Stimulated activated CD4-positive, alpha-beta T cell treated with anti-CD3 and anti-CD28 coated beads, Interleukin-1b, Interleukin-23, amount 100 ng/mL, for 4 hours (primary cell): ENCODE measurements around the gene AKAP9.
"Not testable (repeated sequence)": the region's sequence is repeated elsewhere in the genome, so short reads cannot be mapped to it uniquely, and the experiment has no call there.

Source experiments
- DNase-seq, 2 donors: peaks; one replicate each; pipeline ENCODE4 v3.0.0-alpha.2; 2020; ENCODE audit warnings: low read depth in 2 of 2

Gene AKAP9

DNA sequence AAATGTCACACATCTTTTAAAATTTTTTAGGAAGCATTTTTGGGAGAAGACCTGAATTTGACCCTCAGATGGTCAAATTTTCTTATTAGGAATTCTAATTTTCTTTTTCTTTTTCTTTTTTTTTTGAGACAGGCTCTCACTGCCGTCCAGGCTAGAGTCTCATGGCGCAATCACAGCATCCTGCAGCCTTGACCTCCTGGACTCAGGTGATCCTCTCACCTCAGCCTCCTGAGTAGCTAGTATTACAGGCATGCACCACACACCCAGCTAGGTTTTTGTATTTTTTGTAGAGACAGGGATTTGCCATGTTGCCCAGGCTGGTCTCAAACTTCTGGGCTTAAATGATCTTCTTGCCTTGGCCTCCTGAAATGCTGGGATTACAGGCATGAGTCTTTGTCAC lies 65.4 kb downstream of the AKAP9 start:
- no peak for DNase-seq

DNA sequence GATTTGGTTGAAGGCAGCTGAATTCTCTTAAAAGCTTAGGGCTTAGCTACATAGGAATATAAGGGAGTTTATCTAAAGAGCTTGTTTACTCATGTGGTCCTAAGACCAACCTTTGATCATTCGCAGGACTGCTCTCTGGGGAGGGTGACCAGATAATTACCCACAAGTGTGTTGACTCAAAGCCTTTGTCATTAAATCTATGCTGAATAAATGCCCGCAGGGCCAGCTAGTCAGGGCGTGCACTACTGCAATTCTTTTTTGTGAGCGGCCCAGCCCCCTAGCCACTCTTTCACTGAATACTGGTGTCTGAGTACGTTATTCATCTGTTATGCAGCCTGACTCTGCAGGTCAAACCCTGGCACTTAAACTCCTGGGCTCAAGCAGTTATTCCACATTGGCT lies 69.6 kb downstream of the AKAP9 start:
- DNase-seq, result no peak

DNA sequence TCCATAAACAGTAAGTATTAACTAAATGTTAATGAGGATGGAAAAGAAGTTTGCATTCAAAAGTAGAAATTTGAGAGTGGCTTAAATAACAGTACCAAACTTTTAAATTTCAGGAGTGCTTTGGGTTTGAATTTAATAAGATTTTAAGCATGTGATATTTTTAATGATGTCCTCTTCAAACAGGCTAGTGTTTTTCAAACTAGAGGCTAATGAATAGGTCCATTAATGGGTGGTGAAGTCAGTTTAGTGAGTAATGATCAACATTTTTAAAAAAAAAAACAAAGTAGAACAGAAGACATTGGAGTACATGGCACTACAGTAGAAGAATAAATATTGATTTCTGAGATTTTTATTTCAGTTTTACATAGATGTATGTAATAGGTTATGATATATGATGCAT lies 72.9 kb downstream of the AKAP9 start:
- DNase-seq, result no peak

DNA sequence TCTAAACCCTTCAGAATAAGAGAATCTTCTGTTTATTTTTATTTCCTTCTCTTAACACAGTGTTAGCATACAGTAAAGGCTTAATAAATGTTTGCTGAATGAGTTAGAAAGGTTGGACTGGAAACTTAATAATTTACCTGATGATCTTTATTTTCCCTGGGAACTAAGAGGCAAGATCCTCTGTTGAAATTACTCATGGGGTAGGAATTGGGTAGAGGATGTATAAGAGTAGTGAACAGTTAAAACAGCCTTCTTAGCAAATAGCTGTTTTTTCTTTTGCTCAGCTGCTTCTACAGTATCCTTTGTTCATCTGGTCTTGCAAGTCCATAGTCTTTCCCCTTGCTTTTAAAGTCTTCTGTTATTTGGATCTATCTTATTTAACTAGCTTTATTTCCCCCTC lies 80.0 kb downstream of the AKAP9 start:
- no peak for DNase-seq

DNA sequence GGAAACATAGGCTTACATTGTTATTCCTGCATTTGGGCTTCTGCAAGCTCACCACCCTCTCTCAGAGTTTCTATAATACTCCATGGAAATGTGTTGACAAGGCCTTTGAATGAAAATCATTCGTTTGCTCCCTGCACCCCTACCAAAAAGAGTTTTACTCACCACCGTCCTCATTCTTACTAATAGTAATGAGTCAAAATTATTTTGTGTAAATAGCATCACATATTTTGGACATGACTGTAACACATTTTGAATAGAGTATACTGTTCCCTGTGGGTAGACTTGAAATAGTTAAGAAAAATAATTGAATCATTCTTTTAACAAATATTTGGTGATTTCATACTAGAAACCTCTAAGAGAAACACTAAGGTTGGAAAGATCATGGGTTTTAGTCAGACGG lies 84.6 kb downstream of the AKAP9 start:
- no peak for DNase-seq

DNA sequence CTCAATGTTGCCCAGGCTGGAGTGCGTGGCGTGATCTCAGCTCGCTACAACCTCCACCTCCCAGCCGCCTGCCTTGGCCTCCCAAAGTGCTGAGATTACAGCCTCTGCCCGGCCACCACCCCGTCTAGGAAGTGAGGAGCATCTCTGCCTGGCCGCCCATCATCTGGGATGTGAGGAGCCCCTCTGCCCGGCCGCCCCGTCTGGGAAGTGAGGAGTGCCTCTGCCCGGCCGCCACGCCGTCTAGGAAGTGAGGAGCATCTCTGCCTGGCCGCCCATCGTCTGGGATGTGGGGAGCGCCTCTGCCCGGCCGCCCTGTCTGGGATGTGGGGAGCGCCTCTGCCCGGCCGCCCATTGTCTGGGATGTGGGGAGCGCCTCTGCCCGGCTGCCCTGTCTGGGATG lies 86.0 kb downstream of the AKAP9 start:
- DNase-seq, result not testable (repeated sequence)

DNA sequence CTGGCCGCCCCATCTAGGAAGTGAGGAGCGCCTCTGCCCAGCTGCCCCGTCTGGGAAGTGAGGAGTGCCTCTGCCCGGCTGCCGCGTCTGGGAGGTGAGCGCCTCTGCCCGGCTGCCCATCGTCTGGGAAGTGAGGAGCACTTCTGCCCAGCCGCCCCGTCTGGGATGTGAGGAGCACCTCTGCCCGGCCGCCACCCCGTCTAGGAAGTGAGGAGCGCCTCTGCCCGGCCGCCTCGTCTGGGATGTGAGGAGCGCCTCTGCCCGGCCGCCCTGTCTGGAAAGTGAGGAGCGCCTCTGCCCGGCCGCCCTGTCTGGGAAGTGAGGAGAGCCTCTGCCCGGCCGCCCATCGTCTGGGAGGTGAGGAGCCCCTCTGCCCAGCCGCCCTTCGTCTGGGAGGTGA lies 86.5 kb downstream of the AKAP9 start:
- DNase-seq, result not testable (repeated sequence)

DNA sequence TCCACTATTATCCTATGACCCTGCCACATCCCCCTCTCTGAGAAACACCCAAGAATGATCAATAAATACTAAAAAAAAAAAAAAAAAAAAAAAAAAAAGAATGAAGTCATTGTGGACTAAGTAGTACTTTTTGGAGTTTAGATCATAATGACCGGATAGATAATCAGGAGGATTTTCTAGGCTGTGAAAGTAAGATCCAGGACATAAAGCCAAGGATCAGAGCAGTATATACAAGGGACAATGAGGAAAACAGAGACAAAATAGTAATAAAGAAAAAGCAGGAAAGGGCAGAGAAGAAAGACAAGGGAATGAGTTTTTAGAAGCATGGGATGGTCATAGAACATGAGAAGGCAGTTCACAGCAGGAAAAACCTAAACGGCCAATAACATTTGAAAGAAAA lies 87.6 kb downstream of the AKAP9 start:
- DNase-seq, result no peak

DNA sequence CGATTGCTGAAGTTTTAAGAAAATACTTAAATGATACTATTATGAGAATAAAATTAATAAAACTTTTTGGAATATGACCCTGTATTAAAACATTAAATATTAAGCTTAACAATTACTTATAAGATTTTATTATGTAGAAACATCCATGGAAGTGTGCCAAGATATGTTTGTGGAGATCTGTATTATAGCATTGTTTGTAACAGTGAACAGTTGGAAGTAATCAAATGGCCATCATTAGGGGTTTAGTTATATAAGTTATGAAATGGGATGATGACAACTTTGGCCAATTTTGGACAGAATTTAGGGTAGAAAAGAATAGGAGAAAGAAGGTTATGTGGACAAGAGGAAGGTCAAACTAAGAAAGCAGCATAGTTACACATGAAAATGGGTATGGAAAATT lies 88.0 kb downstream of the AKAP9 start:
- DNase-seq, result no peak

DNA sequence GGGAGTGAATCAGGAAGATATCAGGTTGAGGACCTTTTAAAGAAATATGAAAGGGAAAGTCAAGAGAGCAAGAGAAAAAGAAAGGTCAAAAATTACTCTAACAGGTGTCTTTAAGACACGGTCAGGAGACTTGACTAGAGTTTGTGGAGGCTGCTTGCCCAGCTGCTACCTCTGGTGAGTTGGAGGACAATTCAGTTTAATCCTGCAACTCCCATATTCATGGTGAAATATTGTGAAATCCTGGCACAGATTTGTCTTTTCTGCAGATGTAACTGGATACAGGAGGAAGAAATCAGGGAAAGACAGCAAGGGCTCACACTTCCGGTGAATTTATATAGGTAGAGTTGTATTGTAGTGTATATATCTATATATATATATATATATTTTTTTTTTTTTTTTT lies 93.5 kb downstream of the AKAP9 start:
- DNase-seq, result no peak

DNA sequence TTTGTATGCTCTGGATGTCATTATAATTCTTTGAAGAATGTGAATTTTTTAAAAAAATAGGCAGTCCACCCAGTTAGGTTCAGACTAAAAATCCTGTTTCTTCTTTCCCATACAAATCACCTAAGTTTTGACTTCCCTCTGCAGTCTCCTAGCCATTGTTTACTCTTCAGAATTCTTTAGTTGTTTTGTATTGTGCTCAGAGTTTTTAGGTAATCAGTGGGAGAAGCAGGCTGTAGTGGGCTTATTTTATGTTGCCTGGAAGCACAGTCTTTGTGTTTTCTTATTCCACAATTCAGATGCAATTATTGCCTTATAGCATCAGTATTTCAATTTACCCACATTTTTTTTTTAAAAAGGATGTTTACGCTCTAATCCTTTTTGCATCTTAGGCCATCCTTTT lies 94.9 kb downstream of the AKAP9 start:
- no peak for DNase-seq

DNA sequence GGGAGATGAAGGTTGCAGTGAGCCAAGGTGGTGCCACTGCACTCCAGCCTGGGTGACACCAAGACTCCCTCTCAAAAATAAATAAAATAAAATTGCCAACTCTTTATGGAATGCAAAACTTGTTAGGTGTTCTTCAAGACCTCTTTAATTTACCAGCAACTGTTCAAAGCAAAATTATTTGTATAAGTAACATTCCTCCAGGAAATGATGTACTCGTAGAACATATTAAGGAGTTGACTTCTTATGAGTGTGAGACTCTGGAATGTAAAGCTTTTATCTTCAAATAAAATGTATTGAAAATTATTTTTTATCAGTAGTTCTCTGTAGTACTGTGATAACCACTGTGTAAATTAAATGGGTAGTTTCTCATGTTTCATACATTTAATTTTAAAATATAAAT lies 99.2 kb downstream of the AKAP9 start:
- DNase-seq, result no peak

DNA sequence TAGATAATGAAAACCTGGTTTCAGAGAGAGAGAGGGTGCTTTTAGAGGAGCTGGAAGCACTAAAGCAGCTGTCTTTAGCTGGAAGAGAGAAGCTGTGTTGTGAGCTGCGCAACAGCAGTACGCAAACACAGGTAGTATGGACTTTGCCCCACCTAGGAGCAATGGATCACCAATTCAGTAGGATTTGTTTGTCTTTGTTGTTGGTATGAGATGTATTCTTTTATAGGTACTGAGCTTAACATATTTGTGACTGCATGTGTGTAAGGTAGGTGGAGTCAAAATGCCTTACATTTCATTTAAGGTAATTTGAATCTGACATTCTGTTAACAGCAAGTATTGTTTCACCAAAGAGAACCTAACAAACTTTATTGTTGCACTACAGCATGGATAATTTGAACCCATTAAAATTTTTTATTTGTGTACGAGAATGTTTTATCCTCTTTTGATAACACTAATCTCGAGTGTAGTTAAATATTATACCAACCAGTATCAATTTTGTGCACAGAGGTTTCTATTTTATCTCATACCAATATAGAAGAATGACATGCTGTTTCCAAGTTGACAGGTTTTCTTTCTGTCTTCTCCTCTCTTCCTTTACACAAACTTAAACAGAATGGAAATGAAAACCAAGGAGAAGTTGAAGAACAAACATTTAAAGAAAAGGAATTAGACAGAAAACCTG lies 101.5 kb downstream of the AKAP9 start:
- DNase-seq, result no peak

DNA sequence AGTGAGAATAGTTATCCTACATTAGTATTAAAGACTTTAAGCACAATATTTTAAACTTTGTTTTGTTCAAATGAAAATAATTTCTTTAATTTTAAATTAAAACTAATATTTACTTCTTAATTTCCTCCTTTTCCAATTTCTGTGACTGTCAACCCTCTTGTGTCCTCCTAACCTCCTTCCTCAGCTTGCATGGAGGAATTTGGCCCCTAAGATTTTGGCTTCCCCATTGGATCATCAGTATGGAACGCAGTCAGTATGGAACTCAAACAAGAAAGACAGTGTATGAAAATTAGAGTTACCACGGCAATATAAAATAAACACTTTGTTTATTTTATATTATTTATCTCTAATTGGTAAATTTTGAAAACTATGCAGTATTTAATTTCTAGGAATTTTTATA lies 102.4 kb downstream of the AKAP9 start:
- no peak for DNase-seq

DNA sequence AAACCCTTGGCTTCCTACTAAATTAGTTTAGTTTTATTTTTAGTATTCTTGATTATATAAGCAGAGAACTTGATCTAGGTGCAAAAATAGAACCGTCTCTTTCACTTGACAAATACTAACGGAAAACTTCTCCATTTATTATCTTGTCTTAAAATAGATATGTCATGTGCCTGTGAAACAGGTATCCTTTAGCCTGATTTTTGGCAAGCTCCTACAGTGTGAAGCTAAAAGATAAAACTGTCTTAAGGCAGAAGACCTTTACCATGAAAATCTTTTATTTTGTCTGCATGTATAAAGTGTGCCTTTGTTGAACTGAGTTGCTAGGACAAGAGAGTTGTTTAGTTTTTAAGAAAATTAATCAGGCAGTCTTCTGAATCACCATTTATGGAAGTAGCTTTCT lies 103.0 kb downstream of the AKAP9 start:
- no peak for DNase-seq

DNA sequence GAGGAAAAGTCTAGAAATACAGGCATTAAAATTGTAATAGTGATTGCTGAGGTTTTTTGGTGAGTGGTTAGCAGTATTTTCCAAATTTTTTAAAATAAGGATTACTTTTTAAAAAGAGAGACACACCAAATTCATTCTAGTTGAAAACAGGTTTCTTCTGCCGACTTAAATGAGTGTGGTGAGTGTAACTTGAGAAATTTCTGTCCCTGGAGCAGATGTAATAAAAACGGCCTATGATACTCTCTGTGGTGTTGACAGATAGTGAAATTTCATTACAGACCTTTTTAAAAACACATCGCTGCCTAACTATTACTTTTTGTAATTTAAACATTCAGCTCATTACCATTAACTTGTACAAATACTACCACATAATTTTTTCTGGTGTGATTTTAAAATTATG lies 103.5 kb downstream of the AKAP9 start:
- no peak for DNase-seq

DNA sequence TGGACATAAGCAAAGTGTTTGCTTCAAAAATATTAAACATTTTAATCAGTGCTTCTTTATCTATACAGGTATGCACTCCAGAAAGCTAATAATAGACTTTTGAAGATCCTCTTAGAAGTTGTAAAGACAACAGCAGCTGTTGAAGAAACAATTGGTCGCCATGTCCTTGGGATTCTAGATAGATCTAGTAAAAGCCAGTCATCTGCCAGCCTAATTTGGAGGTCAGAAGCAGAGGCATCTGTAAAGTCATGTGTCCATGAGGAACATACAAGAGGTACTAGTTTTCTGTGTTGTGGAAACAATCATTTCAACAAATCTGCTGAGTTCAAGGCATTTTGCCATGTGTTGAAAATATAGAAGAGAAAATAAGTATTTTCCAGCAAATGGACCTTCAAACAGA lies 104.3 kb downstream of the AKAP9 start:
- no peak for DNase-seq

DNA sequence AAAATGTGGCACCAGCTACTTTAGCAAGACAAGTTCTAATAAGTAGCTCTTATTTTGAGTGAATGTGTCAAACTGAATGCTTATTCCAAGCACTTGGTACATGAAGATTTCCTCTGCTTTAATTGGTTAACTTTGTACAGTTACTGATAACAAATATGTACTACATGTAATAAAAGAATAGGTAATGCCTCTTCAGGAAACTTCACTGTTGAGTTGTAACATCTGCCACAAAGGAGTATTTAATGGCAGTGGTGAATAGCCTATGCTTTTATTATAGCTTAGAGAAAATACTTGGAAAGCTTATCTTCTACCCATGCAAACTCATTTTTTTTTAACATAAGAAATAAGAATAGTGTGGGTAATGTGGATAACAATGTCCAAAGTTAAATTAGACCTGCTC lies 111.0 kb downstream of the AKAP9 start:
- DNase-seq, result no peak

DNA sequence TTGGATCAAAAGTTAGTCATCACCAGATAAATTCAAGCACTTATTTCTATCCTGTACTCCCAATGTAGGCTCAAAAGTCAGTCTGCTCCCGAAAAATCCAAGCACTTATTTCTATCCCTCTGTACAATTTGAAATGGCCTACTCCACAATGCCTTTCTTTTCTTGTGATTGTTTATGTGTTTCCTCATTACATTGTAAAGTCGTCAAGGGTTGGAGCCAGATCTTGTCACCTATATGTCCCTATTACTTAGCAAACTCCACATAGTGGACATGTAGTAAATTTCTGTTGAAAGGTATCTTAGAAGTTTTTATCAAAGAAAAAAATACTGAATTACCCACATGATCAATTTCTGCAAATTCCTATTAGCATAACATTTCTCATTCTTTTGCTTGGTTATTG lies 111.5 kb downstream of the AKAP9 start:
- DNase-seq, result no peak

DNA sequence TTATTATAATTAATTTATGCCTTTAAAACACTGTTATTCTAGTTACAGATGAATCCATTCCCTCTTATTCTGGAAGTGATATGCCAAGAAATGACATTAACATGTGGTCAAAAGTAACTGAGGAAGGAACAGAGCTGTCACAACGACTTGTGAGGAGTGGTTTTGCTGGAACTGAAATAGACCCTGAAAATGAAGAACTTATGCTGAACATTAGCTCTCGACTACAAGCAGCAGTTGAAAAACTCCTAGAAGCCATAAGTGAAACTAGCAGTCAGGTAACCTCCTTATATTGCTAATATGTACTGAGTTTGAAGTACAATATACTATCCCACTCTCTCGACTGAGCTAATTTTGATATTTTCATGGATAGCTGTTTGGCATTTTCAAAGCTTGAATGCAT lies 112.0 kb downstream of the AKAP9 start:
- DNase-seq, result no peak

DNA sequence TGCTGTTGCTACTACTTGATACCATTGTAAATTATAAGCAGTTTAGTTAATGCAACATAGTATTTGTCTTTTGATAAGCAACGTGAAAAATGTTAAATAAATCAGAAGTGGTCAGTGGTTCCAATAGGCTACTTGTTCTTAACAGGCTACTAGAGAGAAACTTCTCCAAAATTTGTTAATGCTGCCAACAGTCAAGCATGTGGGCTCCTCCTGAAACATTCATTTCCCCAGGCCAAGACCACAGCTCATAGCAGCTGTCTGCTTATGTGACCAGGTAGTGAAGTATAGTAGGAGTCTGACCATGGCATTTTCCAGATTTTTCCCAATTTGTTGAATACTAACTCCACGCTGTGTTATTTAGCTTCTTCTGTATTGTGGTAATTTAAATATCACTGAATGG lies 112.7 kb downstream of the AKAP9 start:
- DNase-seq, result no peak

DNA sequence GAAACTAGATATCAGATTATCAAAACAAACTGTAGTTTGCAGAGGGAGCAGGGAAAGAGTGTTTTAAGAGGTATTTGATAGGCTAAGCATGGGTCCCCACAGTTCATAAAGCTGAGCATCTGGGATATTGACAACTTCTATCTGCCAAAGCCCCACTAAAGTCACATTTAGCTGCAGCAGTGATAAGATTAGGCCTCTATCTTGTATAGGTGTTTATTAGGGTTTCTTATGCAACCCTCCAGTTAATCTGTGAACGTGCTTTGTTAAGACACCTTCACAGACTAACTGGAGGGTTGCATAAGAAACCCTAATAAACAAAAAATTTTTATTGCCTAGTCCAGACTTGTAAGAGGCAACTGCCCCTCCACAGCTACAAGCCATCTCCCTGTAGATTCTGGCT lies 115.6 kb downstream of the AKAP9 start:
- DNase-seq, result no peak

DNA sequence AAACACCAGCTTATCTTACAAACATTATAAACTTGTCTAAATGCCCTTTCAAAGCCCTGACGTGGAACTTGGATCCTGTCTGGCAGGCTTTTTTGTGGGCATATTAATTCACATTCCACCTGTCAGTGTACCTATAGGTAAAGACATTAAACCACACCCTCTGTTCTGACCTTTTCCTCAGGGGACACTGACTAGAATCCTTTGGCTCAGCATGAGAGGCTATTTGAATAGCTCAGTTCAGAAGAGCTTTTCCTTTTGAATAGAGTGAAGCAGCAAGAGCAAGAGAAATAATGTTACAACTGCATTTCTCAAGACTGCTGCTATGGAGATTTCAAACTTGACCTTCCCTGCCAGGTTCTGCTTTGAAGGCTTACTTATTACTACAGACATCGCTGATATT lies 116.7 kb downstream of the AKAP9 start:
- DNase-seq, result no peak

DNA sequence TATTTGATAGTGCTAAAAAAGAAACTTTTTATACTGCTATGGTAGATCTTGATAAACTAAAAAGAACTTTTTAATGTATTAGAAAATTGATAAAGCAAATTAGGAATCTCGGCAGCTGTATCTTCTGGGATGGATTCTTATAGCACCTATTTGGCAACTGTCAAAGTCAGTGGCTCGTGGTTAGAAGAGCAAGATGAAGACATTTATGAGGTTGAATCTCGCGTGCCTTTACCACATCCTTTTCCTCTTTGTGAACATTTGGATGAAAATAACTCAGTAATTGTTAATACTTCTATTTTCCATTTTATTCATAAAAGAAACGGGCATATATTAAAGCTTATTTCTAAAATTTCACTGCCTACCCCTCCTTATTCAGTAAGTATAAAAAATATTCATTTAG lies 117.4 kb downstream of the AKAP9 start:
- no peak for DNase-seq

DNA sequence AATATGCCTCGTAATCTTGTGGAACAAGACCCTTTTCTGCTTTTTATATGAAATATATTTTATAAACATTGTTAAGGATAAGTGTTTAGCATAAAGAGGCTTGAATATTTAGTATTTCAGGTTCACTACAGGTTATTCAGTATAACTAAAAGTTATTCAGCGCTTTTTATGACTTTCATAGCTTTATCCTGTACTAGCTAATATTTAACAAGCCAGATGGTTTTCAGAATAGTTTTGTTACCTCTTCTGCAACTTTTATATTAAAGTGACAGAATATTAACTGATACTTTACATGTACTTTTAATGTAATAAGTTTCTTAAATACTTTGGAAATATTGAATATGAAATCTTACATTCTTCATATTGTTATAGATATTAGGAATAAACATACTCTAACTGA lies 118.2 kb downstream of the AKAP9 start:
- no peak for DNase-seq
